Left lung (tissue), 10 donors: ENCODE data around the gene IL1RL2. TPM values are rescaled to one million over a fixed set of nuclear protein-coding genes. Genes with fewer than 3 reads are reported as not detected.

Experiments
- ATAC-seq: fragments of 200-7000 bp; cut with Tn5 transposase; one replicate; pipeline ENCODE4 v1.9.1; 2020; ENCODE audit warnings: moderate library complexity
- DNase-seq, 4 donors: peaks; one replicate each; pipeline ENCODE4 v3.0.0-alpha.2; 2013 to 2020
- H3K27ac ChIP-seq, 2 donors: fragments of 200-600 bp; sonication (generic) in 1 of 2; one replicate each; pipeline versions ENCODE4 v1.5.0 to v1.8.0; 2020 to 2021
- H3K27me3 ChIP-seq, 2 donors: fragments of 200-600 bp; sonication (generic) in 1 of 2; one replicate each; pipeline versions ENCODE4 v1.5.0 to v1.8.0; 2020 to 2021
- H3K36me3 ChIP-seq, 2 donors: fragments of 200-600 bp; sonication (generic) in 1 of 2; one replicate each; pipeline versions ENCODE4 v1.5.0 to v1.8.0; 2020 to 2021
- H3K4me1 ChIP-seq, 2 donors: fragments of 200-600 bp; one replicate each; pipeline ENCODE4 v1.8.0; 2021
- H3K4me3 ChIP-seq, 2 donors: fragments of 200-600 bp; sonication (generic) in 1 of 2; one replicate each; pipeline versions ENCODE4 v1.5.0 to v1.8.0; 2020 to 2021; ENCODE audit warnings: mild to moderate bottlenecking in 1 of 2
- H3K9me3 ChIP-seq, 2 donors: fragments of 200-600 bp; sonication (generic) in 1 of 2; one replicate each; pipeline versions ENCODE4 v1.5.0 to v1.8.0; 2020 to 2021
- CTCF ChIP-seq, 2 donors: fragments of 200-600 bp; sonication (generic) in 1 of 2; IDR thresholded peaks; one replicate each; pipeline versions ENCODE4 v1.5.0 to v1.8.0; 2021; ENCODE audit warnings: antibody characterized with exemption in 2 of 2
- intact Hi-C, 2 donors: fragments of 100-400 bp; cut with DNase I; formaldehyde crosslinking; loops; one replicate each; pipeline versions ENCODE4 v1.11.2 to v1.14.2; 2022
- polyA plus RNA-seq, 6 donors: library from polyadenylated mRNA; unstranded; fragments of 120-200 nt; gene quantifications; one replicate each; pipeline ENCODE4 v1.2.1, GENCODE V29; 2013; ENCODE audit not compliant: insufficient read length in 6 of 6
- total RNA-seq, 2 donors: library from RNA; stranded (reverse); fragmentation: NEBNext Ultra II Directional; extraction: Animal tissue kit (Norgen Biotek cat#: 25700); gene quantifications; one replicate each; pipeline ENCODE4 v1.2.1, GENCODE V29; 2021
- donor health status: DM: no; HTN: yes; CAD: no.
- donor health status: DM: no; HTN: no; CAD: no.

IL1RL2 gene
- total and polyA plus RNA-seq, 8 donors = 0.91 to 2.5 (median 1.5) TPM

GRCh38 chr2:102144128-102144527 lies 42.7 kb upstream of the IL1RL2 start:
- Histone ChIP-seq H3K27ac (peak overlapping the region; percentile 92 to 96), H3K36me3 (peaks cover 0 to 25% of the 10 kb centered on the region in 2 donors), H3K27me3 (no peaks in the 10 kb centered on the region), H3K4me1 (peaks cover 8 to 84% of the 10 kb centered on the region in 2 donors), H3K4me3 (peak overlapping the region; percentile 58 to 64), H3K9me3 (peaks cover 0 to 32% of the 10 kb centered on the region in 2 donors)
- no peak for TF ChIP-seq CTCF (IDR thresholded peaks at IDR 0.05)
- DNase-seq (no peak), ATAC-seq (no peak)
- intact Hi-C loops = loop anchor here in 1 of 2 donors (10.0 kb wide), 1 partner anchor 119 kb away; no protein-coding TSS in a partner anchor

- Histone ChIP-seq H3K27me3 (no peaks in the 10 kb centered on the region), H3K36me3 (peaks cover 0 to 32% of the 10 kb centered on the region in 2 donors), H3K9me3 (peaks cover 0 to 33% of the 10 kb centered on the region in 2 donors), H3K27ac (peak overlapping the region in 1 of 2 donors; percentile 23), H3K4me3 (peak overlapping the region; percentile 58 to 64), H3K4me1 (peaks cover 14 to 85% of the 10 kb centered on the region in 2 donors)
- DNase-seq (no peak), ATAC-seq (no peak)
- intact Hi-C loops = loop anchor here in 1 of 2 donors (10.0 kb wide), 1 partner anchor 120 kb away; no protein-coding TSS in a partner anchor
- TF ChIP-seq CTCF (IDR thresholded peaks at IDR 0.05) = no peak
Measured at GRCh38 chr2:102145107-102145506, 41.7 kb upstream of the IL1RL2 start.

- Histone ChIP-seq H3K27me3 (no peaks in the 10 kb centered on the region), H3K4me3 (peak overlapping the region in 1 of 2 donors; percentile 64), H3K27ac (peak overlapping the region in 1 of 2 donors; percentile 22), H3K9me3 (peaks cover 0 to 33% of the 10 kb centered on the region in 2 donors), H3K36me3 (peaks cover 0 to 37% of the 10 kb centered on the region in 2 donors), H3K4me1 (peaks cover 15 to 85% of the 10 kb centered on the region in 2 donors)
- TF ChIP-seq CTCF (IDR thresholded peaks at IDR 0.05) = no peak
- intact Hi-C loops = loop anchor here in 1 of 2 donors (10.0 kb wide), 1 partner anchor 121 kb away; no protein-coding TSS in a partner anchor
- ATAC-seq (no peak), DNase-seq (no peak)
Measured at GRCh38 chr2:102145934-102146333, 40.9 kb upstream of the IL1RL2 start.

GRCh38 chr2:102147935-102148334 lies 38.9 kb upstream of the IL1RL2 start:
- H3K36me3 ChIP-seq = peaks cover 0 to 46% of the 10 kb centered on the region in 2 donors
- no peak for DNase-seq
- no peak for TF ChIP-seq CTCF (IDR thresholded peaks at IDR 0.05)
- H3K4me3 ChIP-seq = no peak overlapping the region
- intact Hi-C loops = loop anchor here in 1 of 2 donors (10.0 kb wide), 1 partner anchor 123 kb away; no protein-coding TSS in a partner anchor
- no peak for ATAC-seq
- H3K27ac ChIP-seq = peak overlapping the region; percentile 43 to 64
- peaks cover 7 to 82% of the 10 kb centered on the region in 2 donors for H3K4me1 ChIP-seq
- H3K9me3 ChIP-seq = peaks cover 0 to 33% of the 10 kb centered on the region in 2 donors
- H3K27me3 ChIP-seq = no peaks in the 10 kb centered on the region

- DNase-seq = no peak
- Histone ChIP-seq H3K9me3 (peaks cover 0 to 33% of the 10 kb centered on the region in 2 donors), H3K27ac (peak overlapping the region in 1 of 2 donors; percentile 53), H3K27me3 (no peaks in the 10 kb centered on the region), H3K36me3 (peaks cover 0 to 52% of the 10 kb centered on the region in 2 donors), H3K4me1 (peaks cover 7 to 78% of the 10 kb centered on the region in 2 donors), H3K4me3 (no peak overlapping the region)
- no peak for TF ChIP-seq CTCF (IDR thresholded peaks at IDR 0.05)
- no peak for ATAC-seq
- intact Hi-C loops = loop anchor here in 1 of 2 donors (10.0 kb wide), 1 partner anchor 124 kb away; no protein-coding TSS in a partner anchor
Measured at GRCh38 chr2:102149243-102149642, 37.6 kb upstream of the IL1RL2 start.
